GM12878 (cell line): ENCODE measurements around the gene TMEM41B. TPM values are rescaled to one million over a fixed set of nuclear protein-coding genes. Genes with fewer than 3 reads are reported as not detected.
A peak's percentile ranks its signal among the peaks of the same experiment; 100 is the strongest.

Source experiments
- ATAC-seq: fragments of 200-7000 bp; cut with Tn5 transposase; 3 replicates; pipeline ENCODE4 v1.9.1; 2020; ENCODE audit warnings: mild to moderate bottlenecking, moderate library complexity
- BruUV-seq: library from RNA; stranded (reverse); fragments of 400-500 nt; replicated peaks from 2 replicates; lab custom pipeline; 2021; lab: Mats Ljungman, UMichigan
- CTCF ChIA-PET: fragments of 300-600 bp; sonication (Branson Sonifier 250); formaldehyde crosslinking; extraction: SDS; loops from one replicate; lab custom pipeline; 2021; ENCODE audit warnings: inconsistent platforms; lab: Yijun Ruan, JAX
- POLR2A ChIA-PET: fragments of 350-600 bp; formaldehyde crosslinking; extraction: SDS; loops from one replicate; lab custom pipeline; 2021; ENCODE audit warnings: inconsistent platforms; lab: Charles Lee
- RAD21 ChIA-PET: fragments of 300-600 bp; sonication (Branson Sonifier 250); formaldehyde crosslinking; loops from one replicate; lab custom pipeline; 2023; ENCODE audit warnings: antibody characterized with exemption; ENCODE audit not compliant: unreplicated experiment; lab: Charles Lee
- SMC1A ChIA-PET: fragments of 300-600 bp; sonication (Branson Sonifier 250); formaldehyde crosslinking; loops from one replicate; lab custom pipeline; 2023; ENCODE audit not compliant: unreplicated experiment, uncharacterized antibody; lab: Charles Lee
- DNase-seq: peaks from one replicate; pipeline ENCODE4 v3.0.0-alpha.2; 2011; ENCODE audit warnings: low read depth, low spot score
- FAIRE-seq: peaks from 3 replicates; lab custom pipeline; 2011; peaks lifted over from hg19 to GRCh38; lab: Jason Lieb, UNC
- H2AFZ ChIP-seq: 2 replicates; pipeline ENCODE4 v1.6.0; 2011; ENCODE audit warnings: low read depth, low read length, control low read depth; ENCODE audit not compliant: control insufficient read depth
- H3K27ac ChIP-seq: 2 replicates; pipeline ENCODE4 v1.5.1; 2011; ENCODE audit warnings: control low read depth; ENCODE audit not compliant: control insufficient read depth, insufficient read depth
- H3K27me3 ChIP-seq, 2 experiments: replicated peaks in 1 of 2; 2 replicates each; pipeline versions ENCODE4 v1.6.0 to v1.6.1; 2011; ENCODE audit warnings: low read length in 1 of 2; ENCODE audit not compliant: control insufficient read depth in 2 of 2, insufficient read depth in 2 of 2
- H3K36me3 ChIP-seq, 2 experiments: 2 replicates each; pipeline ENCODE4 v1.5.1; 2011; ENCODE audit warnings: low read length in 1 of 2; ENCODE audit not compliant: control insufficient read depth in 2 of 2, insufficient read depth in 2 of 2
- H3K4me1 ChIP-seq: 2 replicates; pipeline ENCODE4 v1.6.1; 2011; ENCODE audit warnings: mild to moderate bottlenecking, low read length, moderate library complexity, mixed read lengths; ENCODE audit not compliant: control insufficient read depth, insufficient read depth
- H3K4me2 ChIP-seq: 2 replicates; pipeline ENCODE4 v1.6.0; 2011; ENCODE audit warnings: control low read depth; ENCODE audit not compliant: control insufficient read depth, insufficient read depth
- H3K4me3 ChIP-seq: fragments of 200-600 bp; sonication (generic); 2 replicates; pipeline ENCODE4 v1.5.1; 2016
- H3K79me2 ChIP-seq: 2 replicates; pipeline ENCODE4 v1.6.0; 2011; ENCODE audit warnings: low read length; ENCODE audit not compliant: control insufficient read depth, insufficient read depth
- H3K9ac ChIP-seq: 2 replicates; pipeline ENCODE4 v1.8.0; 2011; ENCODE audit warnings: low read length, control low read depth, mixed read lengths; ENCODE audit not compliant: control insufficient read depth, insufficient read depth
- H3K9me3 ChIP-seq: replicated peaks from 3 replicates; pipeline ENCODE4 v1.5.1; 2011; ENCODE audit warnings: mild to moderate bottlenecking, low read length; ENCODE audit not compliant: control insufficient read depth, insufficient read depth
- H4K20me1 ChIP-seq: 2 replicates; pipeline ENCODE4 v1.6.0; 2011; ENCODE audit not compliant: control insufficient read depth, insufficient read depth
- CBFB ChIP-seq: IDR thresholded peaks from 2 replicates; pipeline ENCODE4 v1.6.1; 2016; ENCODE audit warnings: antibody characterized with exemption, low read depth
- ETV6 ChIP-seq, 2 experiments: fragments of 450-650 bp in 1 of 2; IDR thresholded peaks in 1 of 2; conservative IDR thresholded peaks in 1 of 2; 2 replicates each; pipeline ENCODE4 v1.6.1; 2014; ENCODE audit warnings: antibody characterized with exemption in 1 of 2, borderline replicate concordance in 1 of 2, low read depth in 1 of 2, mild to moderate bottlenecking in 1 of 2, moderate library complexity in 1 of 2
- GABPA ChIP-seq: IDR thresholded peaks from 2 replicates; pipeline ENCODE4 v1.6.1; 2014; ENCODE audit warnings: antibody characterized with exemption, low read depth, mild to moderate bottlenecking, inconsistent platforms
- NFYB ChIP-seq: IDR thresholded peaks from 2 replicates; pipeline ENCODE4 v1.6.1; 2011; ENCODE audit warnings: low read depth, mild to moderate bottlenecking, low read length, improper control_type of control experiment, moderate library complexity; ENCODE audit not compliant: insufficient read depth
- SPI1 ChIP-seq: IDR thresholded peaks from 2 replicates; pipeline ENCODE4 v1.6.1; 2011; ENCODE audit warnings: low read depth, mild to moderate bottlenecking, low read length, moderate library complexity, borderline replicate concordance; ENCODE audit not compliant: insufficient read depth
- TCF12 ChIP-seq: IDR thresholded peaks from 2 replicates; pipeline ENCODE4 v1.6.1; 2011; ENCODE audit warnings: low read depth, mild to moderate bottlenecking, low read length
- WGBS: methylation state at CpG from one replicate; pipeline ENCODE4 v1.1.6; 2016; ENCODE audit warnings: low lambda C conversion rate; ENCODE audit not compliant: insufficient replicate concordance, insufficient coverage; ENCODE audit errors: missing lambda C conversion rate; 5-methylcytosine and 5-hydroxymethylcytosine counted together
- in situ Hi-C: fragments of 300-500 bp; cut with MboI; formaldehyde crosslinking; loops from 9 replicates; pipeline ENCODE4 v1.14.3; 2018; ENCODE audit warnings: mixed read lengths
- intact Hi-C: fragments of 100-400 bp; cut with micrococcal nuclease; formaldehyde crosslinking; loops from one replicate; pipeline ENCODE4 v1.14.2; 2022; ENCODE audit not compliant: unreplicated experiment
- polyA plus RNA-seq, 11 experiments: library from polyadenylated mRNA; depleted of rRNA in 4 of 11; unstranded in 6 of 11; stranded (reverse) in 5 of 11; fragments of >200 nt; fragmentation: Nextera tagmentation in 4 of 11; fragmentation: Illumina TruSeq in 1 of 11; extraction: Ambion mirVana in 4 of 11; extraction: Trizol in 1 of 11; gene quantifications; 1 replicate in 1 of 11; 2 replicates in 10 of 11; pipeline versions ENCODE4 v1.2.1 to v1.2.3, GENCODE V29; 2011 to 2016; ENCODE audit warnings: inconsistent platforms in 2 of 11, missing spikeins in 2 of 11, low read depth in 1 of 11
- total RNA-seq, 4 experiments: library from RNA; depleted of rRNA in 3 of 4; stranded (reverse); fragments of >200 nt in 3 of 4; fragmentation: Illumina TruSeq in 1 of 4; extraction: Trizol in 1 of 4; gene quantifications; 2 replicates each; pipeline versions ENCODE4 v1.2.1 to v1.2.3, GENCODE V29; 2013 to 2021
- TF ChIP-seq, protein P1 (sequence below): fragments of 450-650 bp; IDR thresholded peaks from 2 replicates; pipeline ENCODE4 v1.6.1; 2014; ENCODE audit warnings: mild to moderate bottlenecking

Gene TMEM41B
- total and polyA plus RNA-seq, 10 of the 15 experiments (the other 5 are each of a cell fraction or from before 2014, with no cell fraction given): 8.0 to 31.0 (median 20.5) TPM

DNA sequence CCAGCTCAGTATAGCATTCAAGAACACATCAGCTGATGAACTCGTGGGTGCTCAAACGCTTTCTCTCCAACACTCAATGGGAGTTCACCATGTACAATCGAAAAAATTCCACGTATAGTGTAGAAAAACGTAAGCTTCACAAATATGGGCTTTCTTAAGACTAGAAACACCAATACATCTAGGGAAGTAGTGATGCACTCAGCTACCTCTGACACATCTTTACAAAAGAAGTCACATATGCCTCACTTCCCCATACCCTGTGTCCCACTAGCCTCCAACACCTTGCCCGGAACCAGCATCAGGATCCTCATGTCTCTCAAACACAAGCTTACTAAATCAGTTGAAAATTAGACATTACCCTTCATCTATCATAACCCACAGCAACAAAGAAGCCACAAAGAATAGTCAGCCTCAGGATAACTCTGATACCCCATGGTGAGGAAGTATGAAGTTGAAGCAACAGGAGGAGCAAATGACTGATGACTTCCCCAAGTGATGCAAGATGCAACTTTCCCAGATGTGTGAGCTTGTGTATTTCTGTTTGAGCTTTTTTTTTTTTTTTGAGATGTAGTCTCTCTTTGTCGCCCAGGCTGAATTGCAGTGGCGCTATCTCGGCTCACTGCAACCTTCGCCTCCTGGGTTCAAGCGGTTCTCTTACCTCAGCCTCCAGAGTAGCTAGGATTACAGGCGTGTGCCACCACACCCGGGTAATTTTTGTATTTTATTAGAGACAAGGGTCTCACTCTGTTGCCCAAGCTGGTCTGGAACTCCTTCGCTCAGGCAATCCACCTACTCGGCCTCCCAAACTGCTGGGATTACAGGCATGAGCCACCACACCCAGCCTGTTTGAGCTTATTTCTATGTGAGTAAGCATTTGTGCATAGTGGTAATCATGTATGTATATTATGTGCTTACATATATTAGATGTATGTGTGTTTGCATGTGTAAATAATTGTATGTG is 40.7 kb downstream of the TMEM41B start:
- ChIA-PET CTCF (interaction anchor here (0.6 to 1.3 kb wide), 3 partner anchors 10 to 233 kb away, joined by 3 to 4 read pairs (median 3); no protein-coding TSS in a partner anchor), SMC1A (interaction anchor here (0.7 to 1.8 kb wide), 8 partner anchors 8 to 328 kb away, joined by 3 to 5 read pairs (median 4); no protein-coding TSS in a partner anchor), RAD21 (interaction anchor here (1.5 kb wide), 1 partner anchor 232 kb away, joined by 4 read pairs; no protein-coding TSS in a partner anchor), POLR2A (interaction anchor here (0.9 kb wide), 2 partner anchors 9 to 71 kb away, joined by 4 read pairs; partner anchors contain the start of gene DENND5A)
- H3K27me3 ChIP-seq: no peaks in the 10 kb centered on the region
- H3K4me2 ChIP-seq: no peak overlapping the region
- WGBS: 87% methylated on average over 15 of the region's 15 CpGs
- H3K4me3 ChIP-seq: no peak overlapping the region
- no TSS peak for BruUV-seq
- no peaks in the 10 kb centered on the region for H3K9me3 ChIP-seq
- H4K20me1 ChIP-seq: no peaks in the 10 kb centered on the region
- no peak for TF ChIP-seq ETV6 (conservative IDR thresholded peaks at IDR 0.05 in 1 of 2, IDR thresholded peaks at IDR 0.05 in 1 of 2; ENCODE audit: borderline replicate concordance in 1 of 2, low read depth in 1 of 2)
- TF ChIP-seq SPI1: 0 out of 2 replicates have a peak, but pooled peaks have one; percentile 3
- H3K36me3 ChIP-seq: no peaks in the 10 kb centered on the region
- H2AFZ ChIP-seq: no peak overlapping the region
- intact Hi-C loops (no loop called here), in situ Hi-C loops (no loop called here)
- no peak overlapping the region for H3K9ac ChIP-seq
- FAIRE-seq (no peak), ATAC-seq (peak; percentile 34; the same call in 2 of the 3 replicates), DNase-seq (no peak)
- no peaks in the 10 kb centered on the region for H3K4me1 ChIP-seq
- no peaks in the 10 kb centered on the region for H3K79me2 ChIP-seq
- H3K27ac ChIP-seq: no peak overlapping the region

DNA sequence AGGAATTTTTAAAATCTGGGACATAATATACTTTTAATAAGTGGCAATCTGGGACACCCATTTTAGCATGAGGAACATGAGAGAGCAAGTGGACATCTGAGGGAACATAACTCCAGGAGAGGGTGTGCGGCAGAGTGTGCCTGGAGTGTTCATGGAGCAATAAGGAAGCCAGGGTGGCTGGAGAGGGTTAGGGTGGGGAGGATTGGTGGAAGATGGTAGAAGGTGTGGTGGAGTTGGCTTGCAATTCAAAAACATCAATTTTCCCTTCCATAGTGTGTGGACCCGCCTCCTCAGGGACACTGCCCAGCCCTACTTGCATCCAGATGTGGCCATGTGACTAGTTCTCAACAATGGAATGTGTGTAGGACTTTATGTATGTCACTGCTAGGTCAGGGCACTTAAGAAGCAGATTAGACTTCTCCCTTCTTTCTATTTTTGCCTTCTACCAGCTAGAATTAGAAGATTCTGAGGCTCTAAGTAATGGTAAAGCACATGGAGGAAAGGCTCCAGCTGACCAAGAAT is 44.8 kb downstream of the TMEM41B start:
- Histone ChIP-seq H3K4me3 (no peak overlapping the region), H3K27ac (no peak overlapping the region), H3K27me3 (0 out of 4 replicates have a peak, but pooled peaks cover 0 to 4% of the 10 kb centered on the region in 2 experiments)
- ChIA-PET SMC1A (interaction anchor here (0.7 to 0.8 kb wide), 2 partner anchors 61 to 95 kb away, joined by 3 read pairs; no protein-coding TSS in a partner anchor), RAD21 (no interaction called here), CTCF (no interaction called here)
- in situ Hi-C loops: no loop called here
- TF ChIP-seq GABPA: no peak
- no peak for TF ChIP-seq TCF12
- TF ChIP-seq, protein P1, sequence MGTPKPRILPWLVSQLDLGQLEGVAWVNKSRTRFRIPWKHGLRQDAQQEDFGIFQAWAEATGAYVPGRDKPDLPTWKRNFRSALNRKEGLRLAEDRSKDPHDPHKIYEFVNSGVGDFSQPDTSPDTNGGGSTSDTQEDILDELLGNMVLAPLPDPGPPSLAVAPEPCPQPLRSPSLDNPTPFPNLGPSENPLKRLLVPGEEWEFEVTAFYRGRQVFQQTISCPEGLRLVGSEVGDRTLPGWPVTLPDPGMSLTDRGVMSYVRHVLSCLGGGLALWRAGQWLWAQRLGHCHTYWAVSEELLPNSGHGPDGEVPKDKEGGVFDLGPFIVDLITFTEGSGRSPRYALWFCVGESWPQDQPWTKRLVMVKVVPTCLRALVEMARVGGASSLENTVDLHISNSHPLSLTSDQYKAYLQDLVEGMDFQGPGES: no peak
- no peak for TF ChIP-seq NFYB
- no peak for TF ChIP-seq CBFB
- TF ChIP-seq, all 136 proteins: peak for 0
- no peak for DNase-seq
- Histone ChIP-seq H3K4me1 (peaks cover 3% of the 10 kb centered on the region; the same call in 1 of the 2 replicates), H3K36me3 (no peaks in the 10 kb centered on the region; a peak in 1 of 4 replicates), H4K20me1 (no peaks in the 10 kb centered on the region), H3K9me3 (no peaks in the 10 kb centered on the region), H2AFZ (no peak overlapping the region), H3K4me2 (no peak overlapping the region), H3K79me2 (peaks cover 6% of the 10 kb centered on the region), H3K9ac (no peak overlapping the region)
- no peak for ATAC-seq
- no TSS peak for BruUV-seq
- FAIRE-seq: no peak
- POLR2A ChIA-PET: no interaction called here
- intact Hi-C loops: no loop called here
- WGBS: 88% methylated on average over 2 of the region's 2 CpGs
